HG03064 (cell line): ENCODE results near the gene CSF1.

Source experiments
- ATAC-seq: cut with Tn5 transposase; IDR thresholded peaks from one replicate; pipeline ENCODE4 v1.9.1; 2021; ENCODE audit warnings: low read depth; ENCODE audit not compliant: unreplicated experiment

CSF1 gene

DNA sequence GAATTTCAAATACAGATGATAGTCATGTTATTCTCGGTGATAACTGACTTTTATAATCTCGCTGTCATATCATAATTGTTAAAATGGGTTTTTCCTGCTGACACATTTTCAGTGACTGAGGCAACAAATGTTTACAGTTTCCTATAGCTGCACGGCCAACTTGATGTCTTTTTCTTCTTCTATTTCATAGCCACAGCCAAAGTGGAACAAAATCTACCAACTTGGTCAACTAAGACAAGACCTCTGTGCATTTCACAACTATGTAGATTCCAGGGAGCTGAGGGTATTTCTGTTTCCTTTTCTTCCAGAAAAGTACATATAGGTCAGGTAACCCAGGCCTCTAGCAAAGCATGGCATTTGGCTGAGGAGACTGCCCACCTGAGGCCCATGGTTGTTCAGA, 63.5 kb downstream of the CSF1 start:
- no peak for ATAC-seq

DNA sequence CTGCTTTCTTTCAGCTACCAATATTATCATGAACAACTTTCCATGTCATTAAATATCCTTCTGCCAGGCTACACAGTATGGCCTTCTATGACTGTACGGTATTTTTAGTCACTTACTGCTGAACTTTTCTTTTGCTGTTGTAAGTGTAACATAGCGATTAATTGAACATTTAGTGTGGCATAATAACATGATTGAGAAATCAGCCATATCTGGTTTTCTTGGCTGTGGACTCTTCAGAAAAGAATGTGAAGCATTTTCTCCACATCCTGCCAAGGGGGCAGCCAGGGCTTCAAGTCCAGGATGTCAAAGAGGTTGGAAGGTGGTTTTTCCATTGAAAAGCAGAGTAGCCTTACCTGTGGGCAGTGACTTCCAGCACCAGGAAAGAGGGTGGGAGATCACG, 65.1 kb downstream of the CSF1 start:
- ATAC-seq, result no peak

DNA sequence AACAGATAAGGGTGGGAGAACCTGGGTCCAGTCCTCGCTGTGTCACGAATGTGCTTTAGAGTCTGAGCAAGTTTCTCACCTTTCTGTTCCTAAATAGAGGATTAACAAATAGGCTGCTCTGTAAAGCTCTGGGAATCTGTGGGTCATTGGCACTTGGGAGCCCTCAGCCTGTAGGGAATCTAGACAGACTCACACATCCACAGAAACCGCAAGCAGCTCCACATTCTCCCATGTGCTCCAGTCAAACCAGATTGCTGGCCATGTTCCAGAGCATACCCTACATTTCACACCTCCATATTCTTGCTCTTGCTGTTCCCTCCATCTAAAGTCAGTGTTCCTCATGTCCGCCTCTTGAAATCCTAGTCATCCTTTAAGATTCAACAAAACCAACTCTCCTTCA, 66.1 kb downstream of the CSF1 start:
- ATAC-seq, result no peak

DNA sequence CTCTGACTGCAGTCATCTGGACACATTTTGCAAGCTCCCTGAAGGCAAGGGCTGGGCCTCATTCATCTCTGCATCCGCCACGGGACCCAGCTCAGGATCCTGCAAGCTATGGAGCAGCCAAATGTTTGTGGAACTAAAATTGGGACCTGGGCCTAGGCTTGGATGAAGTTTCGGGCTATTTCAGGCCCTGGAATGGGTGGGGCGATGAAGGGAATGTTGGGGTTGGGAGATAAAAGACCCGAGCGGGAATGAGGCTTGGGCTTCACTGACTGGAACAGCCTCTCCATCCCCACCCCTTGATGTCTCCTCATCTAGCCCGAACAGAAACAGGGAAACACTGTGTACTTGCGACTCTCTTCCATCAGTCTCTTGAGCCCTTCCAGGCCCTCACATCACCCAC, 66.6 kb downstream of the CSF1 start:
- no peak for ATAC-seq

DNA sequence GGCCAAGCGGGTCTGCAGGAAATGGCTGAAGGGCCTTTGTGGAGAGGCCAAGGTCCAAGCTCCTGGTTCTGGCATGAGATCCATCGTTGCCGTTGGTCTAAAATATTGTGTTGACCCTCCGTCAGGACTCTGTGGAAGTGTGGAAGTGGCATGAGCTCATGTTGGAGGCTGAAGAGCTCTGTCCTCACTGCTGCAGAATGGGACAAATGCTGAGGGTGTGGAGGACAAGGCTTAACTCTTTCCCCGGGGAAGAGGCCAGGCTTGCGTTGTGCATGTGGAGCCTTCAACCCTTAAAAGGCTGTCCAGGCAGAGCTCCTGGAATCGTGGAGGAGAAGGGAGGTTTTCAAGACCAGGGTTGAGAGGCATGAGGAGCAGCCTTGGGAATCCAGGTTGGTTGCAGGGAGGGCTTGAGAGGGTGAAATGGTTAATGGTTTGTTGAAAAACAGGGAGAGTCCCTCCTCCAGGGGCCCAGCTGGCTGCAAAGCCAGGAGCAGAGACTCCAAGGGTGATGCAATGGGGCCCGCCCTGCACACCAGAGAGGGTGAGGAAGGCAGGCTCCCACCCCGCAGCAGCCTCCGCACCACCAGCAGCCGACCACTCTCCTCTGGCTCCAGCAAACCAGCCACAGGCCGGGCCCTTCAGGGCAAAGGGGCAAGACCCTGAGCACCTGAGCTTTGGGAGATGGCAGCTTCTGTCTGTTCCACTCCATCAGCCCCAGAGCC, 67.2 kb downstream of the CSF1 start:
- no peak for ATAC-seq

DNA sequence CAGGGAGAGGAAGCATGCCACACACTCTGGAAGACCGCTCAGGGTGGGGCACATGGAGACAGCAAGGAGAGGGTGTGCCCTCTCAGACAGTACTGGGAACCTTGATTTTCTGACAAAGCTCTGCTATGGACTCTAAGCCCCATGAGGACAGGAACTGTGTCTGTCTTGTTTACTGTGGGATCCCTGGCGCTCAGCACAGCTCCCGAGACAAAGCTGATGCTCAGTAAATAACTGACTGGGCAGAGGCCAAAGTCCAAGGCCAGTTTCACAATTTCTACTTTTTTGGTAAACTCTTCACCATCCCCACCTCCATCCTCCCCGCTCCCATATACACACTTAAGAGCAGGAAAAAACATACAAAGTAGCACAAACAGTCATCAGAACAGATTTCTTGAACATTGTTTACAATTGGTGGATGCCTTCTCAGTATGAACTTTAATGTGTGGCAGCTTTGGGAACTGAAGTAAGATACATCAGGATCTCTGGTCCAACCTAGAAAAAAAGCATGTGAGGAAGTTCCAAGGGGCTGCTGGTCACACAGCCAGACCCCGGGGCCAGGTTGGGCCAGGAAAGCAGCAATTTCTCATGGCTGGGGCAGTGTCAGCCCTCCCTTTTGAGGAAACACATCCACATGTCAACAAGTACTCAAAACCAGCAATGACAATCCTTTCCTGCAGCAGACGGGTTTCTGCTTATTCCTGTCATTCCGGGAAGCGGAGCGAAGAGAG, 68.3 kb downstream of the CSF1 start:
- ATAC-seq, result no peak

DNA sequence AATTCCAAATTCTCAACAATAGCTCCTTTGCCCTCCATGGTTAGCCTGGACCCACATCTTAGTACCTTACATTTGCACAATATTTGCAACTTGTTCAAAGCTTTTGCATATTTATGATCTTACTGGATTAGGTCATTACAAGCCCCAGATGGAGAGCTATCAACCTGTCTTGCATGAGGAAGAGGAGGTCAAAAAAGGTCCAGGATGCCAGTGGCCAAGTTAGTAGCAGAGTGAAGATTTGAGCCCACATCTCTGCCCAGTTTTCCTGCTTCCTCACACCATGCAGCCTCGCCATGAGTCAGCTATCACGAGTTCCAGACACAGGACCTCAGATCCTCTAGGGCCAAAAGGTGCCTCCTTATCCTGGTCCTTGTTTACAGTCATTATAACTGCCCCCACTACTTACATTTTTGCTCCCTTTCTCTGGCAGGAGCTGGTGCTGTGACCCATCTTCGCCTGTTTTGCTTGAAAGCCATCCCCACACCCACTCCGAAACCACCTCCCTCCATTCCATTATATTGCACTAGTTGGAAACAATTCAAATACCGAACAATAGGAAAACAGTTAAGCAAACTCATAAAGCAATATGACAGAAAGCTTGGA, 68.9 kb downstream of the CSF1 start:
- no peak for ATAC-seq
